Adrenal gland (tissue), 5 donors: ENCODE results near the gene MYO18A.

Experiments
- CTCF ChIP-seq, 6 experiments: fragments of 450-650 bp in 4 of 6; fragments of 200-600 bp in 2 of 6; sonication (generic) in 1 of 6; IDR thresholded peaks; 1 replicate in 5 of 6; 2 replicates in 1 of 6; pipeline versions ENCODE4 v1.5.1 to v1.8.0; 2016 to 2021; ENCODE audit warnings: antibody characterized with exemption in 6 of 6, mild to moderate bottlenecking in 2 of 6, moderate library complexity in 1 of 6
- POLR2A ChIP-seq, 2 donors: fragments of 450-650 bp; IDR thresholded peaks; one replicate each; pipeline ENCODE4 v1.6.1; 2017; ENCODE audit warnings: antibody characterized with exemption in 2 of 2, mild to moderate bottlenecking in 2 of 2, moderate library complexity in 1 of 2
- donor health status: DM: no; HTN: no; CAD: no.

DNA sequence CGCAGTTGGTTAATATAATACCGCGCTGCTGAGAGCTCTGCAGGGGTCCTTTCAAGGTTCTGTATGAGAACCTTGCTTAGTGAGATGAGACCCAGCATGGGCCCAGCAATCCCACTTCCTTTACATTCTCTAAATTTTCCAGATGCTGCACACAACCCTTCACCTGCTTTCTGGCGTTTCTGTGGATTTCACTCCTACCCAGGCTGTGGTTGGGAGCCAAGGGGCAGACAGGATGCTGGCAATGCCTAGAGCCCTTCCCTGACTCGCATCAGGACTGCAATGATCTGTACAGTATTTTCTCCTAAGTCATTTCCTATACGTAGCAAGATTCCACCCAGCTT lies 147.4 kb downstream of the MYO18A start:
- no peak for TF ChIP-seq CTCF (IDR thresholded peaks at IDR 0.05)
- TF ChIP-seq POLR2A (IDR thresholded peaks at IDR 0.05): no peak
